ENCODE results near the gene PTPRG. TPM values are rescaled to one million over a fixed set of nuclear protein-coding genes. Genes with fewer than 3 reads are reported as not detected.

Gene PTPRG
- total and polyA plus RNA-seq, 2 of the 13 experiments (the other 11 are each of a cell fraction or from before 2014, with no cell fraction given), result 8.0 to 25.3 TPM

- TF ChIP-seq, protein P1, sequence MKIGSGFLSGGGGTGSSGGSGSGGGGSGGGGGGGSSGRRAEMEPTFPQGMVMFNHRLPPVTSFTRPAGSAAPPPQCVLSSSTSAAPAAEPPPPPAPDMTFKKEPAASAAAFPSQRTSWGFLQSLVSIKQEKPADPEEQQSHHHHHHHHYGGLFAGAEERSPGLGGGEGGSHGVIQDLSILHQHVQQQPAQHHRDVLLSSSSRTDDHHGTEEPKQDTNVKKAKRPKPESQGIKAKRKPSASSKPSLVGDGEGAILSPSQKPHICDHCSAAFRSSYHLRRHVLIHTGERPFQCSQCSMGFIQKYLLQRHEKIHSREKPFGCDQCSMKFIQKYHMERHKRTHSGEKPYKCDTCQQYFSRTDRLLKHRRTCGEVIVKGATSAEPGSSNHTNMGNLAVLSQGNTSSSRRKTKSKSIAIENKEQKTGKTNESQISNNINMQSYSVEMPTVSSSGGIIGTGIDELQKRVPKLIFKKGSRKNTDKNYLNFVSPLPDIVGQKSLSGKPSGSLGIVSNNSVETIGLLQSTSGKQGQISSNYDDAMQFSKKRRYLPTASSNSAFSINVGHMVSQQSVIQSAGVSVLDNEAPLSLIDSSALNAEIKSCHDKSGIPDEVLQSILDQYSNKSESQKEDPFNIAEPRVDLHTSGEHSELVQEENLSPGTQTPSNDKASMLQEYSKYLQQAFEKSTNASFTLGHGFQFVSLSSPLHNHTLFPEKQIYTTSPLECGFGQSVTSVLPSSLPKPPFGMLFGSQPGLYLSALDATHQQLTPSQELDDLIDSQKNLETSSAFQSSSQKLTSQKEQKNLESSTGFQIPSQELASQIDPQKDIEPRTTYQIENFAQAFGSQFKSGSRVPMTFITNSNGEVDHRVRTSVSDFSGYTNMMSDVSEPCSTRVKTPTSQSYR (CRISPR knock-in tag; IDR thresholded peaks at IDR 0.05; ENCODE audit: borderline replicate concordance), result no peak
- TF ChIP-seq RFXAP (CRISPR knock-in tag; IDR thresholded peaks at IDR 0.05; ENCODE audit: borderline replicate concordance) (no peak), ZNF839 (CRISPR knock-in tag; IDR thresholded peaks at IDR 0.05; ENCODE audit: borderline replicate concordance) (no peak), ZSCAN21 (CRISPR knock-in tag; IDR thresholded peaks at IDR 0.05; ENCODE audit: borderline replicate concordance) (no peak), ZNF367 (CRISPR knock-in tag; IDR thresholded peaks at IDR 0.05; ENCODE audit: borderline replicate concordance) (no peak)
- TF ChIP-seq, protein P2, sequence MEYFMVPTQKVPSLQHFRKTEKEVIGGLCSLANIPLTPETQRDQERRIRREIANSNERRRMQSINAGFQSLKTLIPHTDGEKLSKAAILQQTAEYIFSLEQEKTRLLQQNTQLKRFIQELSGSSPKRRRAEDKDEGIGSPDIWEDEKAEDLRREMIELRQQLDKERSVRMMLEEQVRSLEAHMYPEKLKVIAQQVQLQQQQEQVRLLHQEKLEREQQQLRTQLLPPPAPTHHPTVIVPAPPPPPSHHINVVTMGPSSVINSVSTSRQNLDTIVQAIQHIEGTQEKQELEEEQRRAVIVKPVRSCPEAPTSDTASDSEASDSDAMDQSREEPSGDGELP (IDR thresholded peaks at IDR 0.05; ENCODE audit: borderline replicate concordance, low read depth), result no peak
- TF ChIP-seq, protein P3, sequence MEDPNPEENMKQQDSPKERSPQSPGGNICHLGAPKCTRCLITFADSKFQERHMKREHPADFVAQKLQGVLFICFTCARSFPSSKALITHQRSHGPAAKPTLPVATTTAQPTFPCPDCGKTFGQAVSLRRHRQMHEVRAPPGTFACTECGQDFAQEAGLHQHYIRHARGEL (CRISPR knock-in tag; IDR thresholded peaks at IDR 0.05), result no peak
Measured at GRCh38 chr3:61650276-61650675, 88.9 kb downstream of the PTPRG start (continued).

DNA sequence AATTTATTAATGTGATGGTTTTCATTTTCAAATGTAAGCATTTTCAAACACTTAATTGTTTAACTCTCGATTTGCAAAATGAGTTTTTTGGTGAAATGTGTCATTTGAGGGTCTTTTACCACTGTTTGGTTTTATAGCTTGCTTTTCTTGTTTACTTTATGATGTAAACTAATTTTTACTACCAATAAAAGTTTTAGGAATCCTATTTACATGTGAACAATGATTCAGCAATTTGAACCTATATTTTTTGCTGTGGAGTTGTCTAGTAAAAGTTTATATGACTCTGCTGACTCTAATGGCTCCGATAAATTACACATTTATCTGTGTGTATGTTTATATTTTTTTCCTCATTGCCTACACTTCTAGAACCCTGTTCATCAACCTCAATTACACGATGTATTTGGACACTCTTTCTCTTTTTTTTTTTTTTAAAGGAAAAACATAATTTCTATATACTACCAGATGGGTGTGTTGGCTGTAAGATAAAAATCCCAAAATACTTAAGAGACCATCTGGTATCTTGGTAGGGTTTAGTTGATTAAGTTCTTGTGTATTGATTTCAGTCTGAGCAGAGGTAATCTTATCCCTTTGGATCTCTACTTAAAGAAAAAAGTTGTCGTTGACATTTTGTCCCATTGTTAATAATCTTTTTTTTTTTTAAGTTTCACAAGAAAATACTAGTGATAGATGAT, 89.5 kb downstream of the PTPRG start:
- H3K27me3 ChIP-seq (ENCODE audit: control insufficient read depth in 1 of 2, insufficient read depth in 2 of 2, low read length in 2 of 2), result no peaks in the 10 kb centered on the region
- intact Hi-C loops (cut with micrococcal nuclease; ENCODE audit: unreplicated experiment), result no loop called here
- DNase-seq (ENCODE audit: low spot score), result no peak
- no peak for ATAC-seq
- peaks cover 1% of the 10 kb centered on the region for H3K4me1 ChIP-seq (ENCODE audit: insufficient read depth, low read length)
- no peak for FAIRE-seq
- POLR2A ChIA-PET, result no interaction called here
- BruUV-seq (replicated peaks), result no TSS peak
- H4K20me1 ChIP-seq (ENCODE audit: insufficient read depth, low read length), result no peaks in the 10 kb centered on the region
- H3K9ac ChIP-seq (ENCODE audit: insufficient read depth, low read depth, low read length), result no peak overlapping the region
- H2AFZ ChIP-seq (ENCODE audit: low read length), result no peak overlapping the region
- 73% methylated on average over 4 of the region's 4 CpGs for WGBS (ENCODE audit: low lambda C conversion rate)
- H3K27ac ChIP-seq (ENCODE audit: extremely low read length, insufficient read depth, low read length), result no peak overlapping the region
- no peak overlapping the region for H3K4me3 ChIP-seq (replicated peaks in 1 of 3; ENCODE audit: insufficient read depth in 1 of 3, low read depth in 2 of 3, low read length in 3 of 3)
- no peaks in the 10 kb centered on the region for H3K9me3 ChIP-seq (ENCODE audit: low read length)
- in situ Hi-C loops (cut with HindIII; ENCODE audit: extremely low pct_ligation_motif_present, low pct_unique_long_range_greater_than_20kb), result no loop called here
- CTCF ChIA-PET (ENCODE audit: low intra/inter-chr PET ratio, low total read pairs), result no interaction called here
- no peaks in the 10 kb centered on the region for H3K36me3 ChIP-seq (replicated peaks in 1 of 2; ENCODE audit: control insufficient read depth in 1 of 2, insufficient read depth in 2 of 2, low read length in 2 of 2)
- H3K4me2 ChIP-seq (ENCODE audit: low read depth, low read length), result no peak overlapping the region
- peaks cover 21% of the 10 kb centered on the region for H3K79me2 ChIP-seq (ENCODE audit: insufficient read depth, low read length)
- no peak for TF ChIP-seq ZFP90 (CRISPR knock-in tag; IDR thresholded peaks at IDR 0.05; ENCODE audit: borderline replicate concordance)
- TF ChIP-seq ZNF468 (CRISPR knock-in tag; IDR thresholded peaks at IDR 0.05), result no peak
- TF ChIP-seq, protein P4, sequence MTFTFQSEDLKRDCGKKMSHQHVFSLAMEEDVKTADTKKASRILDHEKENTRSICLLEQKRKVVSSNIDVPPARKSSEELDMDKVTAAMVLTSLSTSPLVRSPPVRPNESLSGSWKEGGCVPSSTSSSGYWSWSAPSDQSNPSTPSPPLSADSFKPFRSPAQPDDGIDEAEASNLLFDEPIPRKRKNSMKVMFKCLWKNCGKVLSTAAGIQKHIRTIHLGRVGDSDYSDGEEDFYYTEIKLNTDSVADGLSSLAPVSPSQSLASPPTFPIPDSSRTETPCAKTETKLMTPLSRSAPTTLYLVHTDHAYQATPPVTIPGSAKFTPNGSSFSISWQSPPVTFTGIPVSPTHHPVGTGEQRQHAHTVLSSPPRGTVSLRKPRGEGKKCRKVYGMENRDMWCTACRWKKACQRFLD (CRISPR knock-in tag; IDR thresholded peaks at IDR 0.05; ENCODE audit: borderline replicate concordance), result no peak
- TF ChIP-seq POLR2G (IDR thresholded peaks at IDR 0.05; ENCODE audit: low read depth, low read length), result no peak
- no peak for TF ChIP-seq MEF2D (CRISPR knock-in tag; IDR thresholded peaks at IDR 0.05)
- no peak for TF ChIP-seq ZNF225 (CRISPR knock-in tag; IDR thresholded peaks at IDR 0.05)
- no peak for TF ChIP-seq JUN (CRISPR knock-in tag; IDR thresholded peaks at IDR 0.05)
- no peak for TF ChIP-seq ZNF570 (CRISPR knock-in tag; IDR thresholded peaks at IDR 0.05; ENCODE audit: borderline replicate concordance)
- TF ChIP-seq SYNCRIP (IDR thresholded peaks at IDR 0.05; ENCODE audit: insufficient read depth, low read depth, low read length), result no peak

All from HepG2 (cell line).